Right renal cortex interstitium (tissue), 3 donors: ENCODE results near the gene OR6B2. TPM values are rescaled to one million over a fixed set of nuclear protein-coding genes. Genes with fewer than 3 reads are reported as not detected.

ENCODE experiments used
- DNase-seq, 3 donors: peaks; one replicate each; pipeline ENCODE4 v3.0.0-alpha.2; 2013; ENCODE audit warnings: low read depth in 3 of 3, low spot score in 2 of 3
- polyA plus RNA-seq, 3 donors: library from polyadenylated mRNA; unstranded; fragments of 120-200 nt; gene quantifications; one replicate each; pipeline ENCODE4 v1.2.1, GENCODE V29; 2013; ENCODE audit not compliant: insufficient read length in 3 of 3

OR6B2 gene
- polyA plus RNA-seq, 3 donors, result not detected

DNA sequence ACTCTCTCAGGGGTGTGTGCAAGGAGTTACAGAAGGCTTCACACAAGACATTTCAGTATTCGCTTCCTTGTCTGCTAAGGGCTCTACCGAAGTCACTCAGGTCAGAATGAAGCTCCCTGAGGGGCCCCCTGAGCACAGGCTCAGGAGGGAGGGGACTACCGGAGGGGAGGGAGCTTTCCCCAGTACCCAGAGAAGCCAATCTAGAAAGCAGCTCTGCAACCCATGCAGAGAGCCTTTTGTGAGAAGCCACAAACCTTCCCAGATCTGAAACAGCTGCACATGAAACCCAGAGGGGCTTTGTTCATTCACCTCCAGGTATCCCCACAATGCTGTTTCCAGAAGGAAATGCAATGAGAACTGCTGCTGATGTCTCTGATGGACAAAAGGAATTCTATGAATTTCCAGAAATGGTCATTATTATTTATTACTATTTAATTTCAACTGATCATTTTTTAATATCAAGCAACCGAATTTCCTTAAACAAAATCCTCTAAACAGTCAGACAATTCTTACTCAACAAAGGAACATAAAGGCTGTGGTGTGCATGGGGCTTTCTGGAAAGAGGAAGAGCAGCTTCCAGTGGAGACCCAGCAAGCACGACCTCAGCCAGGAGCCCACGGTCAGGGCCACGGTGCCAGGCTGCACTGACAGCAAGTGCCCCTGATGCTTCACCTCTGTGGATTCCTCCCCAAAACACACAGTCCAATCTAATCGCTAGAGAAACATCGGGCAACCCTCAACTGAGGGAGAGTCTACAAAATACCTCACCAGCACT lies 47.0 kb downstream of the OR6B2 start:
- DNase-seq, result no peak

Other genes with a start within 250 kb of the OR6B2 start
- gene NDUFA10, start 5.1 kb downstream of the OR6B2 start, polyA plus RNA-seq, result 100 to 1,000 TPM; 122 to 136 (median 130) TPM
- not detected for gene OR6B3, start 23.1 kb upstream of the OR6B2 start, polyA plus RNA-seq
- 10 to 100 TPM; 62.4 to 79.2 (median 78.8) TPM for gene COPS9, start 105.9 kb upstream of the OR6B2 start, polyA plus RNA-seq
- gene OTOS, start 110.2 kb upstream of the OR6B2 start, polyA plus RNA-seq, result under 1 TPM in 1 of 3 donors, not detected in 2; 0.33 TPM